GM08714 (cell line): Measurements from ENCODE around the gene GID8.
A peak's percentile ranks its signal among the peaks of the same experiment; 100 is the strongest.

Experiments
- H3K4me3 ChIP-seq: fragments of 200-500 bp; sonication (Bioruptor generic); 2 replicates; pipeline ENCODE4 v1.5.1; 2014; ENCODE audit warnings: mild to moderate bottlenecking, low read length, inconsistent platforms
- ZNF274 ChIP-seq: IDR thresholded peaks from 2 replicates; pipeline ENCODE4 v1.6.1; 2012; ENCODE audit warnings: mild to moderate bottlenecking, low read depth, low read length

The GID8 gene

GRCh38 chr20:62938105-62938888 lies at the start of gene GID8:
Gene GID8, plus strand, starts transcription at chr20:62938147. Its CDS starts 3,356 bp downstream, at chr20:62941503.
- no peak for TF ChIP-seq ZNF274
- peak within 1 kb of the TSS; percentile 95 for H3K4me3 ChIP-seq

- TF ChIP-seq ZNF274: no peak
- H3K4me3 ChIP-seq: no peak overlapping the region
Observed at GRCh38 chr20:62888406-62888805, 49.5 kb upstream of the GID8 start.

- no peak overlapping the region for H3K4me3 ChIP-seq
- TF ChIP-seq ZNF274: no peak
Observed at GRCh38 chr20:62888910-62889309, 49.0 kb upstream of the GID8 start.

GRCh38 chr20:62889411-62889810 lies 48.5 kb upstream of the GID8 start:
- no peak for TF ChIP-seq ZNF274
- no peak overlapping the region for H3K4me3 ChIP-seq

- TF ChIP-seq ZNF274: no peak
- H3K4me3 ChIP-seq: no peak overlapping the region
Observed at GRCh38 chr20:62889871-62890270, 48.1 kb upstream of the GID8 start.

GRCh38 chr20:62890444-62890843 lies 47.5 kb upstream of the GID8 start:
- TF ChIP-seq ZNF274: no peak
- no peak overlapping the region for H3K4me3 ChIP-seq

- TF ChIP-seq ZNF274: no peak
- H3K4me3 ChIP-seq: no peak overlapping the region
Observed at GRCh38 chr20:62891111-62891510, 46.8 kb upstream of the GID8 start.

- no peak for TF ChIP-seq ZNF274
Observed at GRCh38 chr20:62892348-62893304, 45.3 kb upstream of the GID8 start.

GRCh38 chr20:62893700-62894099 lies 44.2 kb upstream of the GID8 start:
- no peak for TF ChIP-seq ZNF274
- H3K4me3 ChIP-seq: no peak overlapping the region

More at GRCh38 chr20:62892348-62893304, 45.3 kb upstream of the GID8 start:
- no peak overlapping the region for H3K4me3 ChIP-seq

GRCh38 chr20:62894261-62894660 lies 43.7 kb upstream of the GID8 start:
- no peak for TF ChIP-seq ZNF274
- H3K4me3 ChIP-seq: no peak overlapping the region

- TF ChIP-seq ZNF274: no peak
Observed at GRCh38 chr20:62895539-62895938, 42.4 kb upstream of the GID8 start.

GRCh38 chr20:62896526-62896925 lies 41.4 kb upstream of the GID8 start:
- TF ChIP-seq ZNF274: no peak
- no peak overlapping the region for H3K4me3 ChIP-seq

More at GRCh38 chr20:62895539-62895938, 42.4 kb upstream of the GID8 start:
- H3K4me3 ChIP-seq: no peak overlapping the region

- no peak overlapping the region for H3K4me3 ChIP-seq
- no peak for TF ChIP-seq ZNF274
Observed at GRCh38 chr20:62897666-62898065, 40.3 kb upstream of the GID8 start.

GRCh38 chr20:62898093-62898964 lies 39.6 kb upstream of the GID8 start:
- no peak for TF ChIP-seq ZNF274
- H3K4me3 ChIP-seq: no peak overlapping the region
